ENCODE data around the gene ADAMTS12.
"Not testable (repeated sequence)": the region's sequence is repeated elsewhere in the genome, so short reads cannot be mapped to it uniquely, and the experiment has no call there.

Gene ADAMTS12

DNA sequence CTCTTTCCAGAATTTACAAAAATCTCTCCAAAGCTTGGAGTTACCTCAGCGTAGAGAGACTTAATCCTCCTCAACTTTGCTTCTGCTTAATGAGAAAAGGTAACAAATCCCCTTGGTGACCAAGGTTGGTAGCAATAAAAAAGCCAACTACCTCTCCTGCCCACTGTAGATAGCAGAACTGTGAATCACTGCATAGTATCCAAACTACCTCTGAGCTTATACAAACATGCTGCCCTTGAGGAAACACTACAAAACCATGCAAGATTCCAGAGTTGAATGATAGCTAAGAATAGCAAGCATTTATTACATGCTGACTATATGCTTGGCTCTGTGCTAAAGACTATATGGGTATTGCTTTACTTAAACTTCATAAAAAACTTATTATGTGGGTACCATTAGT lies 2.8 kb upstream of the ADAMTS12 start:
- DNase-seq = no peak

DNA sequence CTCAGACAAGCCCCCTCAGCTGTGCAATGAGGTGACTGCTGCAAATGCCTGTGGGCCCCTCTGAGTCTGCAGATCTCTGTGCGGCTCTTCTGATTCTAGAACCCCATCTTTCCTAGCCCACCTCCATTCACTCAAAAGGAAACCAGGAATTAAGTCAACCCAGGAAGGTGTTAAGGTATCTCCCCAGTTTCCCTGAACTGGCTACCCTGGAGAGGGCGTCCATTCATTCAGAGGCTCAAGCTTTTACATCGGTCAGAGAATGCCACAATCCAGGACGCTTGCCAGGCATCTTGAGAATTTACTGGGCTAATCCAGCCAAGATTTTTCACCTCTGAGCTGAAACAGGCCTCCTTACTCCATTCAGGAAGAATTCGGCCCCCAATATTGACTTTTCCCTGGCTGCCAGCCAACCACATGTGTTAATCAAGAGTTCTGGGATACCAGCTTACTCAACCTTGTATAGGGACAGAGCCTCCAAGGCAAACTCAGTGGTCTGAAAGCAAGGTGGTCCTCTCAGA lies 889 bp upstream of the ADAMTS12 start:
- DNase-seq = no peak

DNA sequence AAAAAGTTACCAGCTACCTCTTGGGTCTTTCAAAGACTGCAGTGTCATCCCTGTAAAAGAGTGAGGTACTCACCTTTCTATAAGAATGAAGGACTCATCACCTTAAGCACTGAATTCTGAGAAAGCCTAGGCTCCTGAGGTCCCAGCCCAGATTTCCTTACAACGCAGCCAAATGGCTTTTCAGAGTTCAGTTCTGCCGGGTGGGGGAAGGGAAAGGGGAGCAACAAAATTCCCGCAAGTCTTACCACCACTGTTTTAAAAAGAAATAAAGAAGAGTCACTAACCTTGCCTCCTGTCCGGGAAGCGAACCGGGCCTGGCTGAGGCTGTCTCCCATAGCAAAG lies 373 bp downstream of the ADAMTS12 start:
- no peak for DNase-seq

DNA sequence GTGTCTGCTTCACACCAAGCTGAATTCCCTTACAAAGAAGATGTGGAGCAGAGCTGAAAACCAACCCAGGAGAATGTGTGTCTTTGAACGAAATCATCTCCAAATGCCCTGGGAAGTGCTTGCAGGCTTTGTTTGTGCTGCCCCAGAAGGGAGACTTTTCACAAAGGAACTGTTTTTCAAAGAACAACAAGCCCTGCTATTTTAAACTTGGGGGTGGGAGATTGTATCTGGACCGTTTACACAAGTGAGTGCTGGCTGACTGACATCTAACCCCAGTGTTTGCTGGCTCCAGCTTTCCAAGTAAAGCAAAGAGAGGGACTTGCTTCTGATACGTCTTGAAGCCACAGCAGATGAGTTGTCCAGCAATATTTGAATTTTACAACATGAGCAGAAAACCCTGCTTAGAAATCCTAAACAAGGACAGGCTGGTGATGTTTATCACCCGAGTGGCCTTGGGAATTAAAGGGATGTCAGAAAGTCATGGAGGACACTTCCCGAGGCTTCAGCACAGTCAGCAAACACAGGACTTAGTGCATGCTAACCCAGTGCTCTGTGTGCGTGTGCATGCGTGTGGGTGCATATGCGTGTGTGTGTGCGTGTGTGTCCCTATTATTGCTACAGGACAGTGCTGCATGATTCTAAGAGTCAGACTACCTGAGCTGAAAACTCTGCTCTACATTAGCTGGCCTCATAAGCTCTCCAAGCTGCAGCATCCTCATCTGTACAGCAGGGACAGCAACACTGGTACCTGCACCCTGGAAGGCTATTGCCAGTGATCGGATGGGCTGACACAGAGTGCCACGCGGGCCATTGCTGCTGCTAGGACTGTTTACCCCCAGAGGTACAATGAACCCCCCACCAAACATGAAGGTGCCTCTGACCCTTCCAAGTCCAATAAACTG lies 1.4 kb downstream of the ADAMTS12 start:
- no peak for DNase-seq

DNA sequence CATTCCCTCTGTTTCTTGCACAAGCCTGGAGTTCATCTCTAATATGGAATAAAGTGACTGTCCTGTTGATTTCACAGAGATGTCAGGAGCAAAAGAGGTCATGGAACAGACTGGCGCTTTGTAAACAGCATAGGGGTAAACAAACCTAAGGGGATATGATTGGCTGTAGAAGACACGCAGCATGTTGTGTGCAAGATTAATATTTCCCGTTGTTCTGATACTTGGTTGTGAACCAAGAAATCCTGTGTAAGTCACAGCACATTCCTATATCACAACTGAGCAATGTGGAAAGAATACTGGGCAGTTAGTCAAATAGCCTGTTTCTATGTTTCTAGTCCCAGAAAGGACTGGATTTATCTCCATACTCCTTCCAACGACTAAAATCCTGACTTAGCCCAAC lies 3.2 kb downstream of the ADAMTS12 start:
- no peak for DNase-seq

DNA sequence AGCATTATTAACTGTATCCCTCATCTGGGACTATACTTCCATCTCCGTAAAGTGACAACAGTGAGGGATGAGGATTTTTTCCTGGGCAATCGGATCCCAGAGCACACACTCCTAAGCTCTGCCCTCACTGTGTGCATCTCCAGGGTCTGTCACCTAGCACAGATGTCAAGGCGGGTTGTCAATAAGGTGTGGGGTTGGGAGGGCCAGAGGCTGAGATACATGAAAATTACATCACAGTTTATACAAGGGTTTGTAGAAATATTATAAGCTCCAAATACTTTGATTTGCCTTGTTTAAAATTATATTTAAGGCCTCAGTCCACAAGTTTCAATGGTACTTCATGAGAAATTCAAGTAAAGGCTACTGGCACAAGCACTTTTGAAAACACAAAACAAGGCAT lies 4.5 kb downstream of the ADAMTS12 start:
- no peak for DNase-seq

DNA sequence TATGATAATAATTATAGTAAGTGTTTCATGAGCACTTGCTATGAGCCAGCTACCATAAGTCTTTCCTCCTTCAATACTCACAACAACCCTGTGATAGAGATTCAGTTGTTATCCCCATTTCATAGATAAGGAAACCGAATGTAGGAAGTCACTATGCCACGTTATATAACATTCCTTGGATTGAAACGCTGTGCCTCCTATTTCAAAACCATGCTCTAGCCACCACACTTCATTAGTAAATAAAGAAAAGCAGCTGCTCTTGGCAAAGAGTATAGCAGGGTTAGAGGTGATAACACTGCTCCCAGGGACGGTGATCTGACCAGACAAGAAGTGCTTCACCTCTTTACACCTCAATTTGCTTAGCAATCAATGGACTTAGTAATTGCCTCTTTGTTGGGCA lies 5.5 kb downstream of the ADAMTS12 start:
- DNase-seq = no peak

DNA sequence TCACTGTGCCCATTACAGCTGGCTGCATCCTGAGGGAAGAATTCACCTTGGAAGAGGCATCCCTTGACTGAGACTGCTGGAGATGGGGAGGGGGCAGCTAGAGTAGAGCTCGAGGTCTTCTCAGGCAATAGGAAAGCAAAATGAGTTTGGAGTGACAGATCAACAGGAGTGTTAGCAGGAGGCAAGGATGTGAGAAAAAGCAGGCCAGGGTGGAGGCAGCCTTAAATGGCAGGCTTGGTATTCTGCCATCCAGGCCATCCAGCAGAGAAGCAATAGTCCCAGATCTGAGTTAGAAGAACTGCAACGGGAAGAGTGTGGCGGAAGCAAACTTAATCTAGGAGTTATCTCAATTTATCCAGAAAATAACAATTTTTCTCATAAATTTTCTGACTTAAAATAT lies 6.1 kb downstream of the ADAMTS12 start:
- DNase-seq = no peak

DNA sequence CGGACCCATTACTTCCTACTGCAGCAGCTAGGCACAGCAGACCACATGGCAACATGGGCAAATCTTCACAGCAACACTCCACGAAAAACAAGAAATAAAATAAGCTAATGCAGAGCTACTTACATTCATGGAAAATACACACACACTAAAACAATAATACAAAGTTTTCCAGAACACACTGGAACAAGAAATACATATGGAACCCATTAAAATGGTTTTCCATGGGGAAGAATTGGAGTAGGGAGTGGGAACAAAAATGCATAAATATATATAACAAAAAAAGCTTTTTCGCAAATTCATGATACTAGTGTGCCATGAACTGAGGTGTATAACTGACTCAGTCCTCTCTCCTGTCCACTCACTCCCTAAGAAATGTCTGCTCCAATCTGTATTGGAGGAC lies 8.3 kb downstream of the ADAMTS12 start:
- DNase-seq = no peak

DNA sequence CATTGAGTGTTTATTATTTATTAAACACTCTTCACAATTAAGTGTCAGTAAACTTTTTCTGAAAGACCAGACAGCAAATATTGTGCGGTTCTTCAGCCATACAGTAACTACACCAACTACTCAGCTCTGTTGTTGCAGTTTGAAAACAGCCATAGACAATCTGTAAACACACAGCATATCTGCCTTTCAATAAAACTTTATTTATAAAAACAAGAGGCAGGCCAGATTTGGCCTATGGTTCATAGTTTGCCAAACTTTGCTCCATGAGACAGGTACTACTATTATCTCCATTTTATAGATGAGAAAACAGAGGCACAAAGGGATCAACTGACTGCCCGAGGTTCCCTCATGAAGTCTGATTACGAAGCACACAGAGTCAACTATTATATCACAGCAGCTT lies 11.5 kb downstream of the ADAMTS12 start:
- DNase-seq = no peak

DNA sequence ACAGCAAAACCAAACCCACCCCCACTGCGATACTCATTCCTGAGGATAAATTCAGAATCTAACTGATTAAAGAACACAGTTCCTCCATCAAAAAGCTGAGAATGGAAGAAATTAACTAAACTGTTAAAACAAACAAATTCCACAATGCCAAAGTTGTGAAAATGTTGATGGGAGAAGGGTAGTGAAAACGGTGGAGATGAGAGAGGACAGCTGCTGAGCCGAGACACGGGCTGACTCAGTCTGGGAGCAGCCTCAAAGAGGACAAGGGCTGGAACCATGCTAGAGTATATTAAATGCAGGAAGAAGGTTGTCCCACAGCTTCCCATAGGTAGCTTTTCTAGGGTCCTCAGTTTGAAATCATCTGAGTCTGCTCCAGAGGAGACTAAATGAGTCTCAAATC lies 14.3 kb downstream of the ADAMTS12 start:
- no peak for DNase-seq

DNA sequence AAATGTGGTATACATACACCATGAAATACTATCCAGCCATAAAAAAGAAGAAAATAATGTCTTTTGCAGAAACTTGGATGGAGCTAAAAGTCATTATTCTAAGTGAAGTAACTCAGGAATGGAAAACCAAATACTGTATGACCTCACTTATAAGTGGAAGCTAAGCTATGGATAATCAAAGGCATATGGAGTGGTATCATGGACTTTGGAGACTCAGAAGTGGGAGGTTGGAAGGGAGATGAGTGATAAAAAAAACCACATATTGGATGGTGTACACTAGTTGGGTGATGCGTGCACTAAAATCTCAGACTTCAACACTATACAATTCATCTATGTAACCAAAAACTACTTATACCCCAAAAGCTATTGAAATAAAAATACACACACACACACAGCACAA lies 24.5 kb downstream of the ADAMTS12 start:
- DNase-seq = no peak

DNA sequence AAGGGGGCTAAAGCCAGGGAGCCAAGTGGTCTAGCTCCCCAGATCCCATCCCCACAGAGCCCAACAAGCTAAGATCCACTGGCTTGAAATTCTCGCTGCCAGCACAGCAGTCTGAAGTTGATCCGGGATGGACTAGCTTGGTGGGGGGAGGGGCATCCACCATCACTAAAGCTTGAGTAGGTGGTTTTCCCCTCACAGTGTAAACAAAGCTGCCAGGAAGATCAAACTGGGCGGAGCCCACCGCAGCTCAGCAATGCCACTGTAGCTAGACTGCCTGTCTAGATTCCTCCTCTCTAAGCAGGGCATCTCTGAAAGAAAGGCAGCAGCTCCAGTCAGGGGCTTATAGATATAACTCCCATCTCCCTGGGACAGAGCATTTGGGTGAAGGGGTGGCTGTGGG lies 32.6 kb downstream of the ADAMTS12 start:
- not testable (repeated sequence) for DNase-seq

DNA sequence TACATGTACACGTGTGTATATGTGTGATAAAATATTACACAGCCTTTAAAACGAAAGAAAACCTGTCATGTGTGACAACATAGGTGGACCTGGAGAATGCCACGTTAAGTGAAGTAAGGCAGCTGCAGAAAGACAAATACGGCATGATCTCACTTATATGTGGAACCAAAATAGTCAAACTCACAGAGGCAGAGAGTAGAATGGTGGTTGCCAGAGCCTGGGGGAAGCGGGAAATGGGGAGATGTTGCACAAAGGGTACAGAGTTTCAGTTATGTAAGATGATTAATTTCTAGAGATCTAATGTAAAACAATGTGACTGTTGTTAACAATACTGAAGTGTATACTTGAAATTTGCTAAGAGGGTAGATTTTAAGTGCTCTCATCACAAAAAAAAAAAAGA lies 34.8 kb downstream of the ADAMTS12 start:
- DNase-seq = no peak

DNA sequence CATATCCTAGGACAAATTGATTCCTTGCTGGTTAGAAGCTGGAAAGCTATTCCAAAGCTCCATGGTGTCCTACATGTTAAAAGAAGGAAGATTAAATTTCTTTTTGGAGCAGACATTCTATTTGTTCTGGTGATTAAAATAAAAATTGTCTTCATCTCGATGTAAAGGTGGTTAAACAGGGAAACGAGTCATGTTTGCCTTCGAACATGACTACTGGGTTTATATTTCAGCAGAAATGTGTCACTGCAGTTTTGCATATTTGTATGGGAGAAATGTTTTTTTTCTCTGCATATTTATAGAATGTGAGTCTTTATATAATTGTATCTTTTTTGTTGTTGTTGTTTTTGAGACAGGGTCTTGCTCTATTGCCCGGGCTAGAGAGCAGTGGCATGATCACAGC lies 36.4 kb downstream of the ADAMTS12 start:
- DNase-seq = no peak

DNA sequence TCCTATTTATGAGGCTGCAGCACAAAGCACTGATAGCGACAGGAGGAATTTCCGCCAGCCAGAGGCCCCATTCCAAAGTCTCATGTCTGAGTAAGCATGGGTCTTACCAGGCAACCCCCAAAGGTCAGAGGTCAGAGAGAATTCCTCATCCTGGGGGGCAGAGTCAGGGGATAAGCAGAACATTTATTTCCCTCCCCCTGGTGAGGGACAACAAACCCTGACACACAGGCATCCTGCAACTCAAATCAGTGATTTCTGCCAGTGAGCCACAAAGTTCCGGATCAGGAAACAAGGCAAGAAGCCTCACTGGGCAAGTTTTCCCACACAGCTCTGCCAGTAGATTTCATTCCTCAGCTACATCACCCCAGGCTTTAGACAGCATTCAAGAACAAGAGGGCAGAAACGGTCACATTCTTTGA lies 37.0 kb downstream of the ADAMTS12 start:
- no peak for DNase-seq

DNA sequence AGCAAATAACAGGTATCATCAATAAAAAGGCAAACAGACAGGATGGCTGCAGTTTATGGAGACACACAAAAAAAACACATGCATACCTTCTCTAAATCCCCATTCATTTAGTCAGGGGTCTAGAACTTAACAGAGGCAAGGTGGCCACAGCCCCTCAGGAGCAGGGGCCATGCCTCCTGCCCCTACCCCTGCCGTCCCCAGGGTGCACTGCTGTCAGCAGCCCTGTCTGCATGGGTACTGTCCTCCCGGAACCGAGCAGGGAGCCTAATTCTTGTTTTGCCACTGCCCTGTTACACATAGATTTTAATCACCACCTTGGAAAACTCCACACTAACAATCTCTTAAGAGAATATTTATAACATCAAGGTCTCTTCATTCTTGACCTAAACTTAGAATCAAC lies 39.0 kb downstream of the ADAMTS12 start:
- no peak for DNase-seq

DNA sequence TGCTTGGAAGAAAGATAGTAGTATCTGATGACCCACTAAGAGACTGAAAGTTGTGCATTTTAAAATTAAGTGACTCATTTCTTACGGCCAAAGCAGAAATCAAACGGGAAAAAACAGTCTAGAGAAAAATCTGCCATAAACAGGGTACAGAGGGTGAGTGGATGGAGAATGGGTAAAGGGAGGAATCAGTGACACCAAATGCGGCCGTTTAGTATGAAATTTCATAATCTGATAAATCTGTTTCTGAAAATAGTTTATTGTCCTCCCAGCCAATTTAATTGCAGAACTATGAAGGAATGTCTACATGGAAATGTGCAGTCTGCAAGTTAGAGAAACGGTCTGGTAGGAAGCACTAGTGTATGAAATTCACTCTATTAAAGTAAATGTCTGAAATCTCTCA lies 39.5 kb downstream of the ADAMTS12 start:
- DNase-seq = no peak

DNA sequence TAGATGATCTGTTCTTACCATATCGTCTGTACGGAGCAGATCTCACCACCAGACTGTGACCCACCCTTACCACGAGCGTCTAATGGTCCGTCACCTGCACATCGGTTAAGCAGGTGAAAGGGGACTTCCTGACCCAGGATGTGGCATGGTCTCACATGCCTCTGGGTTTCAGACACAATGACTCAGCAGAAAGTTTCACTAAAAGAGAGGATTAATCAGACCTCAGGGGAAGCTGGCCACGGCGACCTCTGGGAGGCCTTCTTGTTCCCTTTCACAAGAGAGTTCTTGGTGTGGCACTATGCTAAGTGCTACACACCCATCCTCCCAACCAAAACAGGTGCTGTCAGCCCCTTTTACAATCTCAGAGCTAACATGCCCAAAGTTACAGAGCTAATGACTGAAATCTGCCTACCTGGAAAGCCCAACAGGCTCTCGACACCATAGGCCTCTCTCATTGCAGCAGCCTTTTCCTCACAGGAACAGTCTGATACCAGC lies 41.6 kb downstream of the ADAMTS12 start:
- DNase-seq = no peak

DNA sequence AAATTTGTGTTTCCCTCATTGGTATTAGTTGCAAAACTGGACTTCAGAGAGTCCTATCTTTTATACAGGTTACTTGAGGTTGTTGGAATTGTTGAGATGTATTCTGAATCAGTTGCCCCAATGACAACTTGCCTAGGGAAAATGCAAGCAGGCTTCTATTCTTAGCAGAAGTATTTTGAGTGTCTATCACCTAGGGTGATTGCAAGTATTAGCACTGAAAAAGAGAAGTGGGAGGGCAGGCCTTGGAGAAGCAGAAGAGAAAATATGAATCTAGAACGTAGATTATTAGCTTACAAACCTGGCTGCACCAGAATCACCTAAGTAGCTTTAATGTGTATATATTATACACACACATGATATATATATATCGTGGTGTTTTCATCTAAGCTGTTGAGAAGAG lies 43.2 kb downstream of the ADAMTS12 start:
- no peak for DNase-seq

DNA sequence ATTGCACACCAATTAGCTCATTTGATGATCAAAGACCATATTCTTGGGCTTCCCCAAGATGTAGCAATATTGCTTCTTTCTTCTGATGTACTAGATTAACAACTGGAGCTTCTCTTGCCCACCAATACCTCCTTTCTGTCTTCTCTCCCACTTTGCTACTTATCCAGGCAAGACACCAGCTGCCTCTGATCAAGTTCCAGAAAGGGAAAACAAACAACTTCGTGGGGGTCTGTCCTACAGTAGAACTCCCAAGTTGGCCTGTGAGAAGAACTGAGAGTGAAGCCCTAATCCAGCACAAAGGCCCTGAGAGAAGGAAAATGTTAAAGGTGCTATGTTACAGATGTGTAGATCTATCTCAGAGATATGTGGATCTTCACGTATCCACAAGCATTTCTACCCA lies 44.9 kb downstream of the ADAMTS12 start:
- DNase-seq = no peak

DNA sequence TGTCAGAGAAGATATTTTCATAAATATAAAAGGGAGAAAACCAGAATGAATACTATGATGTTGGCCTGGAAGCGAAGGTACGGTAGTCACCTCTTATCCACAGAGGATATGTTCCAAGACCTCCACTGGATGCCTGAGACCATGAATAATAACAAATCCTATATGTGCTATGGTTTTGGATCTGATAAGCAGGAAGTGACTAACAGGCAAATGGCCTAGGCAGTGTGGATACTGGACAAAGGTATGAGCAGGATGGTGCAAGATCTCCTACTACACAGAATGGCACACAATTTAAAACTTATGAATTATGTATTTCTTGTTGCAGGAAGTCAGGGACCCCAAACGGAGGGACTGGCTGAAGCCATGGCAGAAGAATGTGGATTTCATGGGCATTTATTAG lies 48.2 kb downstream of the ADAMTS12 start:
- no peak for DNase-seq

DNA sequence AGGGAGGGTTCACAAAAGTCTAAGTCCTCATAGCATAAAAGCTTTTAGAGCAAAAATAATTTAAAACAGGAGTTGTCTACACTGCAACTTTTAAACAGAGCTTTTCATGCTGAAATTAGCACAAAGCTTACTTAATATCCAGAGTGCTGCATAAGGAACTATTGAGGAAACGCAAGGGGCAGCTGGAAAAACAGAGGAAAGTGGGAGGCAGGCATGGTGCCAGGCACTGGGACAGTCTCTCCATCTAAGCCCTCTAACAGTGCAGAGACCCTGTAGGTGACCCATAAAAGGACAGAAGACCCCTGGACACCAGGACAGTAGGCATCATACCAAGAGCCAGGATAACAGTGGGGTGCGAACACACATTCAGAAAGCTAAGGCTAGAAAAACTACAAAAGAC lies 49.3 kb downstream of the ADAMTS12 start:
- no peak for DNase-seq

DNA sequence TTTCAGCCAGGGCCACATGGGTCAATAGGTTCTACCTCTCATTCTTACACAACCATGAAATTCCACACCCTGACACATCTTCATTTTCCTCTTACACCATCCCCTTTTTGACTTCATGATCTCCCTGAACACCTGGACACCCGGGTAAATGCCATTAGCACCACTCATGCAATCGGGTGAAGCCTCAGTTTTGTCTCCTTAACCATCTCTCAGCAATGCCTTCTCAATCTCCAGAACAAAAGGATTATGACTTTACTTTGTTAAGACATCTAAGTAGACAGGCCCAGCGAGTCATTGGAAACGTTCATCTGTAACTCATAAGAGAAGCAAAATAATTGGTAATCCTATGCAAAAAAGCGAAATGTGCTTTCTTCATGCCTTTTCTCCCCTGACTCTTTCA lies 49.9 kb downstream of the ADAMTS12 start:
- DNase-seq = no peak

Measured in NCI-H1694 treated with DMSO at 0.1 percent for 48 hours (cell line).